H1 (cell line): ENCODE data around the gene PJVK. TPM values are rescaled to one million over a fixed set of nuclear protein-coding genes. Genes with fewer than 3 reads are reported as not detected.

ENCODE experiments used
- CTCF ChIA-PET: fragments of 300-600 bp; sonication (Branson Sonifier 250); formaldehyde crosslinking; loops from one replicate; lab custom pipeline; 2021; ENCODE audit not compliant: partially characterized antibody; lab: Charles Lee
- POLR2A ChIA-PET: fragments of 300-600 bp; sonication (Branson Sonifier 250); formaldehyde crosslinking; loops from one replicate; lab custom pipeline; 2021; ENCODE audit warnings: inconsistent platforms; ENCODE audit not compliant: partially characterized antibody; lab: Charles Lee
- DNase-seq, 2 experiments: peaks; one replicate each; pipeline versions ENCODE4 v3.0.0 to v3.0.0-alpha.2; 2010 to 2022; ENCODE audit warnings: low spot score in 2 of 2, low read depth in 1 of 2, mixed read lengths in 1 of 2
- FAIRE-seq: peaks from 2 replicates; lab custom pipeline; 2011; peaks lifted over from hg19 to GRCh38; lab: Jason Lieb, UNC
- H2AFZ ChIP-seq: 2 replicates; pipeline ENCODE4 v1.8.1; 2012; ENCODE audit warnings: low read length, inconsistent platforms
- H2AK5ac ChIP-seq: 2 replicates; pipeline ENCODE4 v1.6.1; 2013; ENCODE audit warnings: low read depth, low read length
- H2BK120ac ChIP-seq: replicated peaks from 2 replicates; pipeline ENCODE3; 2013; ENCODE audit warnings: low read depth, low read length, inconsistent platforms
- H2BK12ac ChIP-seq: 2 replicates; pipeline ENCODE4 v1.6.1; 2013; ENCODE audit warnings: low read depth, low read length
- H2BK15ac ChIP-seq: 2 replicates; pipeline ENCODE4 v1.6.1; 2013; ENCODE audit warnings: low read length
- H2BK20ac ChIP-seq: 2 replicates; pipeline ENCODE4 v1.6.1; 2013; ENCODE audit warnings: low read length
- H2BK5ac ChIP-seq: 2 replicates; pipeline ENCODE4 v1.6.1; 2013; ENCODE audit warnings: low read depth, low read length
- H3K14ac ChIP-seq: 2 replicates; pipeline ENCODE4 v1.6.1; 2013; ENCODE audit warnings: inconsistent platforms; ENCODE audit not compliant: insufficient read length
- H3K18ac ChIP-seq: 2 replicates; pipeline ENCODE4 v1.6.1; 2013; ENCODE audit warnings: low read length; ENCODE audit errors: extremely low read depth
- H3K23ac ChIP-seq: 2 replicates; pipeline ENCODE4 v1.6.1; 2013; ENCODE audit warnings: inconsistent platforms; ENCODE audit not compliant: insufficient read length
- H3K23me2 ChIP-seq: 2 replicates; pipeline ENCODE4 v1.6.1; 2013; ENCODE audit warnings: low read depth, low read length
- H3K27ac ChIP-seq: 2 replicates; pipeline ENCODE4 v1.6.1; 2011; ENCODE audit warnings: low read depth, low read length, inconsistent platforms
- H3K27me3 ChIP-seq, 4 experiments: replicated peaks in 1 of 4; 1 replicate in 1 of 4; 2 replicates in 3 of 4; pipeline versions ENCODE4 v1.6.1 to v1.8.1; 2011 to 2013; ENCODE audit warnings: low read length in 3 of 4, mild to moderate bottlenecking in 3 of 4, inconsistent platforms in 2 of 4, mixed read lengths in 2 of 4, moderate library complexity in 1 of 4; ENCODE audit not compliant: control insufficient read depth in 3 of 4, insufficient read depth in 3 of 4; ENCODE audit errors: extremely low read depth in 1 of 4
- H3K36me3 ChIP-seq, 4 experiments: 2 replicates each; pipeline versions ENCODE4 v1.6.1 to v1.8.1; 2011 to 2013; ENCODE audit warnings: mild to moderate bottlenecking in 4 of 4, low read length in 3 of 4, moderate library complexity in 2 of 4, control low read depth in 1 of 4, inconsistent platforms in 1 of 4; ENCODE audit not compliant: insufficient read depth in 4 of 4, control insufficient read depth in 2 of 4
- H3K4ac ChIP-seq: replicated peaks from 2 replicates; pipeline ENCODE3; 2013; ENCODE audit warnings: low read length, low read depth, mixed read lengths, inconsistent platforms; ENCODE audit not compliant: insufficient read length
- H3K4me1 ChIP-seq, 4 experiments: replicated peaks in 1 of 4; 1 replicate in 1 of 4; 2 replicates in 3 of 4; pipeline versions ENCODE4 v1.6.1 to v1.8.1; 2011 to 2013; ENCODE audit warnings: low read length in 3 of 4, inconsistent platforms in 2 of 4, mixed read lengths in 1 of 4; ENCODE audit not compliant: insufficient read depth in 4 of 4, control insufficient read depth in 3 of 4
- H3K4me2 ChIP-seq, 2 experiments: 2 replicates each; pipeline versions ENCODE4 v1.6.1 to v1.8.1; 2011 to 2013; ENCODE audit warnings: low read depth in 2 of 2, low read length in 2 of 2, control low read depth in 1 of 2, inconsistent platforms in 1 of 2, mild to moderate bottlenecking in 1 of 2; ENCODE audit not compliant: insufficient read depth in 1 of 2
- H3K4me3 ChIP-seq, 4 experiments: fragments of 200-600, 300-600 bp in 1 of 4; sonication (generic), shearing (Covaris generic), sonication (Bioruptor Twin) in 1 of 4; 2 replicates each; pipeline versions ENCODE4 v1.5.1 to v1.8.1; 2011 to 2016; ENCODE audit warnings: low read length in 4 of 4, low read depth in 3 of 4, control low read depth in 2 of 4, inconsistent platforms in 2 of 4, mild to moderate bottlenecking in 2 of 4, mixed read lengths in 1 of 4, moderate library complexity in 1 of 4; ENCODE audit not compliant: insufficient read depth in 2 of 4; ENCODE audit errors: extremely low read depth in 1 of 4
- H3K56ac ChIP-seq: replicated peaks from 2 replicates; pipeline ENCODE3; 2013; ENCODE audit warnings: low read depth, mild to moderate bottlenecking, mixed read lengths, low read length, inconsistent platforms; ENCODE audit not compliant: insufficient read length
- H3K79me1 ChIP-seq: 2 replicates; pipeline ENCODE4 v1.6.1; 2013; ENCODE audit warnings: low read depth, low read length, control low read depth
- H3K79me2 ChIP-seq, 2 experiments: 2 replicates each; pipeline versions ENCODE4 v1.6.1 to v1.8.1; 2012 to 2013; ENCODE audit warnings: low read length in 2 of 2, mild to moderate bottlenecking in 2 of 2, inconsistent platforms in 1 of 2; ENCODE audit not compliant: insufficient read depth in 2 of 2, control insufficient read depth in 1 of 2
- H3K9ac ChIP-seq, 4 experiments: replicated peaks in 1 of 4; 1 replicate in 1 of 4; 2 replicates in 3 of 4; pipeline versions ENCODE4 v1.6.1 to v1.8.1; 2011 to 2013; ENCODE audit warnings: low read depth in 3 of 4, low read length in 3 of 4, control low read depth in 2 of 4, mild to moderate bottlenecking in 2 of 4, moderate library complexity in 2 of 4, inconsistent platforms in 1 of 4; ENCODE audit errors: extremely low read depth in 1 of 4
- H3K9me3 ChIP-seq, 2 experiments: 2 replicates each; pipeline versions ENCODE4 v1.6.1 to v1.8.1; 2012 to 2013; ENCODE audit warnings: mild to moderate bottlenecking in 2 of 2, moderate library complexity in 2 of 2, control low read depth in 1 of 2, inconsistent platforms in 1 of 2, low read depth in 1 of 2, low read length in 1 of 2, mixed read lengths in 1 of 2; ENCODE audit not compliant: insufficient read depth in 2 of 2
- H4K20me1 ChIP-seq, 2 experiments: replicated peaks in 1 of 2; 2 replicates each; pipeline versions ENCODE3 to v1.8.1; 2011 to 2013; ENCODE audit warnings: inconsistent platforms in 2 of 2, low read length in 2 of 2, mild to moderate bottlenecking in 1 of 2; ENCODE audit not compliant: insufficient read depth in 2 of 2, control insufficient read depth in 1 of 2
- H4K5ac ChIP-seq: 2 replicates; pipeline ENCODE4 v1.6.1; 2013; ENCODE audit warnings: low read length, low read depth, mixed read lengths, inconsistent platforms; ENCODE audit not compliant: insufficient read length
- H4K8ac ChIP-seq: 2 replicates; pipeline ENCODE4 v1.8.0; 2013; ENCODE audit warnings: mild to moderate bottlenecking, moderate library complexity, low read length, inconsistent platforms; ENCODE audit not compliant: insufficient read depth; ENCODE audit errors: extremely low read depth
- H4K91ac ChIP-seq: replicated peaks from 2 replicates; pipeline ENCODE3; 2013; ENCODE audit warnings: low read length, mixed read lengths, inconsistent platforms; ENCODE audit not compliant: insufficient read length
- ASH2L ChIP-seq: fragments of 200-600, 300-600 bp; sonication (generic); IDR thresholded peaks from one replicate; pipeline ENCODE4 v1.7.1; 2017; ENCODE audit warnings: low read length
- CBX8 ChIP-seq: fragments of 300-800, 300-1000 bp; sonication (generic); IDR thresholded peaks from 2 replicates; pipeline ENCODE4 v1.7.1; 2016; ENCODE audit warnings: low read depth, low read length, borderline replicate concordance
- CHD2 ChIP-seq: IDR thresholded peaks from 2 replicates; pipeline ENCODE4 v1.6.1; 2012; ENCODE audit warnings: low read length, improper control_type of control experiment
- JUN ChIP-seq: IDR thresholded peaks from 2 replicates; pipeline ENCODE4 v1.6.1; 2011; ENCODE audit warnings: low read depth, mild to moderate bottlenecking, improper control_type of control experiment, low read length
- POLR2AphosphoS5 ChIP-seq: IDR thresholded peaks from 2 replicates; pipeline ENCODE4 v1.6.1; 2011; ENCODE audit warnings: low read depth, low read length
- RXRA ChIP-seq: IDR thresholded peaks from 2 replicates; pipeline ENCODE4 v1.6.1; 2011; ENCODE audit warnings: low read depth, mild to moderate bottlenecking, low read length, moderate library complexity; ENCODE audit not compliant: insufficient read depth
- SIRT6 ChIP-seq: IDR thresholded peaks from one replicate; pipeline ENCODE4 v1.7.1; 2012; ENCODE audit warnings: low read length, inconsistent platforms
- WGBS, 2 experiments: shearing (Covaris generic) in 1 of 2; methylation state at CpG; one replicate each; pipeline versions ENCODE4 v1.1.6 to v1.1.7; 2013 to 2015; ENCODE audit warnings: low lambda C conversion rate in 2 of 2, mixed read lengths in 2 of 2, inconsistent platforms in 1 of 2, low coverage in 1 of 2, missing lambda C conversion rate in 1 of 2; ENCODE audit not compliant: insufficient replicate concordance in 2 of 2, insufficient coverage in 1 of 2, insufficient read length in 1 of 2; ENCODE audit errors: extremely low coverage in 1 of 2, missing lambda C conversion rate in 1 of 2; 5-methylcytosine and 5-hydroxymethylcytosine counted together
- polyA plus RNA-seq, 7 experiments: library from polyadenylated mRNA; depleted of rRNA in 3 of 7; stranded (reverse) in 5 of 7; unstranded in 2 of 7; fragments of >200 nt in 5 of 7; fragments of 200-250 nt in 2 of 7; gene quantifications; 1 replicate in 5 of 7; 2 replicates in 1 of 7; 4 replicates in 1 of 7; pipeline versions ENCODE4 v1.2.1 to v1.2.3, GENCODE V29; 2011 to 2013; ENCODE audit warnings: missing spikeins in 2 of 7, mixed read lengths in 2 of 7
- total RNA-seq: library from RNA; stranded (reverse); fragmentation: NEBNext Ultra II Directional; extraction: Animal tissue kit (Norgen Biotek cat#: 25700); gene quantifications from 2 replicates; pipeline ENCODE4 v1.2.1, GENCODE V29; 2021
- TF ChIP-seq, protein P1 (sequence below): IDR thresholded peaks from 2 replicates; pipeline ENCODE4 v1.6.1; 2011; ENCODE audit warnings: low read depth, mild to moderate bottlenecking, low read length; ENCODE audit not compliant: insufficient read depth
- TF ChIP-seq, protein P2 (sequence below): IDR thresholded peaks from 2 replicates; pipeline ENCODE4 v1.6.1; 2012; ENCODE audit warnings: inconsistent platforms

PJVK gene
- total and polyA plus RNA-seq, 2 of the 8 experiments (the other 6 are each of a cell fraction or from before 2014, with no cell fraction given), result 2.4 to 2.8 TPM

DNA sequence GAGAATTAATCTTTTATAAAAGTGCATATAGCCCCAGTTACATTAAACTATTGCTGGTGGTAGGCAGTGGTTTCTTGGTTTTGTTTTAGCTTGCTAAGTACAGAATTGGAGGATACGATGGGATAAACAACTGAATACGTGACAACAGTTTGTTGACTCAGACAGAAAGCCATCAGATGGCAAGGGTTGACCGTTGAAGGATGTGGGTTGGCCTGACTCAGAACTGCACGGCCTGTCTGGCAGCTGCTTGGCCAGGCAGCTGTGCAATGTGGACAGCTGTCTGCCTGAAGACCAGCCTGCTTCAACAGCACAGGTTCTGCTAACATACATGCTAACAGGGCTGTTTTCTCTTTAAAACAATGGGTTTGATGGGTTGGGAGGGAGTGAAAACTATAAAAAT lies 46.8 kb upstream of the PJVK start:
- no peak overlapping the region for H2BK15ac ChIP-seq
- H3K4me3 ChIP-seq, result no peak overlapping the region
- FAIRE-seq (no peak), DNase-seq (no peak)
- no peak overlapping the region for H2BK20ac ChIP-seq
- H3K4me1 ChIP-seq, result no peaks in the 10 kb centered on the region
- H3K79me1 ChIP-seq, result no peaks in the 10 kb centered on the region
- H3K14ac ChIP-seq, result no peak overlapping the region
- no peak overlapping the region for H3K23ac ChIP-seq
- H3K36me3 ChIP-seq, result no peaks in the 10 kb centered on the region
- 89% methylated on average over 4 of the region's 4 CpGs; no CpG with 5 or more reads in 1 of the 2 experiments for WGBS, 2 experiments
- H2BK5ac ChIP-seq, result no peak overlapping the region
- ChIA-PET POLR2A (interaction anchor here (2.9 to 3.5 kb wide), 2 partner anchors 9 to 47 kb away, joined by 8 to 15 read pairs; partner anchors contain the start of genes PJVK and PRKRA), CTCF (interaction anchor here (0.7 to 6.3 kb wide), 5 partner anchors 8 to 421 kb away, joined by 3 to 64 read pairs (median 4); no protein-coding TSS in a partner anchor)
- H3K4me2 ChIP-seq, result no peak overlapping the region
- H3K9ac ChIP-seq, result no peak overlapping the region
- H3K23me2 ChIP-seq, result no peaks in the 10 kb centered on the region
- H4K8ac ChIP-seq, result no peak overlapping the region
- no peak overlapping the region for H4K5ac ChIP-seq
- no peak overlapping the region for H3K27ac ChIP-seq
- H4K91ac ChIP-seq, result no peak overlapping the region
- H3K56ac ChIP-seq, result no peak overlapping the region
- no peaks in the 10 kb centered on the region for H3K9me3 ChIP-seq
- no peak overlapping the region for H2BK12ac ChIP-seq
- H4K20me1 ChIP-seq, result no peaks in the 10 kb centered on the region
- H3K79me2 ChIP-seq, result no peaks in the 10 kb centered on the region
- no peak overlapping the region for H2AK5ac ChIP-seq
- H3K27me3 ChIP-seq, result no peaks in the 10 kb centered on the region
- H3K18ac ChIP-seq, result no peak overlapping the region
- H2BK120ac ChIP-seq, result no peak overlapping the region
- no peak overlapping the region for H3K4ac ChIP-seq
- no peak overlapping the region for H2AFZ ChIP-seq
- TF ChIP-seq ASH2L, result no peak
- TF ChIP-seq CHD2, result no peak
- TF ChIP-seq, protein P1, sequence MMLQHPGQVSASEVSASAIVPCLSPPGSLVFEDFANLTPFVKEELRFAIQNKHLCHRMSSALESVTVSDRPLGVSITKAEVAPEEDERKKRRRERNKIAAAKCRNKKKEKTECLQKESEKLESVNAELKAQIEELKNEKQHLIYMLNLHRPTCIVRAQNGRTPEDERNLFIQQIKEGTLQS, result no peak
- TF ChIP-seq POLR2AphosphoS5, result no peak
- no peak for TF ChIP-seq SIRT6
- TF ChIP-seq CBX8, result no peak
- TF ChIP-seq, protein P2, sequence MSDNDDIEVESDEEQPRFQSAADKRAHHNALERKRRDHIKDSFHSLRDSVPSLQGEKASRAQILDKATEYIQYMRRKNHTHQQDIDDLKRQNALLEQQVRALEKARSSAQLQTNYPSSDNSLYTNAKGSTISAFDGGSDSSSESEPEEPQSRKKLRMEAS, result no peak
- TF ChIP-seq JUN, result no peak
- TF ChIP-seq RXRA, result no peak
